Neural progenitor cell (in vitro differentiated cells): Measurements from ENCODE around the gene PANX3.

Experiments
- CTCF ChIP-seq: fragments of 200-600 bp; sonication (generic); IDR thresholded peaks from 2 replicates; pipeline ENCODE4 v1.5.1; 2017; ENCODE audit warnings: antibody characterized with exemption, mild to moderate bottlenecking
- EZH2 ChIP-seq: fragments of 200-600 bp; sonication (generic); IDR thresholded peaks from 2 replicates; pipeline ENCODE4 v1.6.1; 2017; ENCODE audit warnings: antibody characterized with exemption, mild to moderate bottlenecking, moderate library complexity

GRCh38 chr11:124570160-124570559 is 41.1 kb upstream of the PANX3 start:
- TF ChIP-seq EZH2 (no peak), CTCF (no peak)
